Endothelial cell of umbilical vein (primary cell): Measurements from ENCODE around the gene ING1. TPM values are rescaled to one million over a fixed set of nuclear protein-coding genes. Genes with fewer than 3 reads are reported as not detected.

ENCODE experiments used
- BruUV-seq: library from RNA; stranded (reverse); fragments of 400-500 nt; replicated peaks from 2 replicates; lab custom pipeline; 2021; lab: Mats Ljungman, UMichigan
- CTCF ChIA-PET: fragments of 300-600, 350-600 bp; sonication (Branson Sonifier 250); formaldehyde crosslinking; loops from one replicate; lab custom pipeline; 2021; ENCODE audit warnings: antibody characterized with exemption, inconsistent platforms; lab: Charles Lee
- POLR2A ChIA-PET: fragments of 300-600, 350-600 bp; sonication (Branson Sonifier 250); formaldehyde crosslinking; loops from one replicate; lab custom pipeline; 2021; ENCODE audit warnings: antibody characterized with exemption, inconsistent platforms; lab: Charles Lee
- DNase-seq: peaks from one replicate; pipeline ENCODE4 v3.0.0-alpha.2; 2011; ENCODE audit warnings: low read depth, low spot score
- FAIRE-seq: peaks from 2 replicates; lab custom pipeline; 2011; peaks lifted over from hg19 to GRCh38; lab: Jason Lieb, UNC
- H2AFZ ChIP-seq: 2 replicates; pipeline ENCODE4 v1.6.0; 2012; ENCODE audit warnings: low read depth, low read length, control low read depth, inconsistent platforms
- H3K27ac ChIP-seq: 2 replicates; pipeline ENCODE4 v1.5.1; 2011; ENCODE audit warnings: low read depth, mild to moderate bottlenecking, control low read depth, low read length, moderate library complexity; ENCODE audit not compliant: insufficient read depth
- H3K27me3 ChIP-seq, 2 experiments: 2 replicates each; pipeline versions ENCODE4 v1.6.0 to v1.6.1; 2011; ENCODE audit warnings: low read length in 2 of 2, mixed read lengths in 1 of 2; ENCODE audit not compliant: control insufficient read depth in 2 of 2, insufficient read depth in 2 of 2
- H3K36me3 ChIP-seq, 2 experiments: 2 replicates in 1 of 2; 3 replicates in 1 of 2; pipeline ENCODE4 v1.5.1; 2011; ENCODE audit warnings: low read length in 2 of 2, mild to moderate bottlenecking in 1 of 2, moderate library complexity in 1 of 2; ENCODE audit not compliant: control insufficient read depth in 2 of 2, insufficient read depth in 2 of 2; ENCODE audit errors: extremely low read depth in 1 of 2
- H3K4me1 ChIP-seq: 3 replicates; pipeline ENCODE4 v1.5.1; 2011; ENCODE audit warnings: mild to moderate bottlenecking, low read length; ENCODE audit not compliant: control insufficient read depth, insufficient read depth; ENCODE audit errors: extremely low read depth
- H3K4me2 ChIP-seq: 2 replicates; pipeline ENCODE4 v1.6.1; 2011; ENCODE audit warnings: low read length, control low read depth, mixed read lengths; ENCODE audit not compliant: insufficient read depth
- H3K4me3 ChIP-seq, 3 experiments: fragments of 200-600 bp in 1 of 3; sonication (generic), shearing (Covaris generic) in 1 of 3; replicated peaks in 1 of 3; 2 replicates each; pipeline ENCODE4 v1.5.1; 2011 to 2016; ENCODE audit warnings: control low read depth in 3 of 3, low read length in 3 of 3, mild to moderate bottlenecking in 2 of 3, inconsistent platforms in 1 of 3, low read depth in 1 of 3, moderate library complexity in 1 of 3; ENCODE audit not compliant: insufficient read depth in 1 of 3
- H3K79me2 ChIP-seq: 2 replicates; pipeline ENCODE4 v1.6.0; 2012; ENCODE audit warnings: low read length, inconsistent platforms; ENCODE audit not compliant: control insufficient read depth, insufficient read depth
- H3K9ac ChIP-seq: replicated peaks from 2 replicates; pipeline ENCODE3; 2011; ENCODE audit warnings: low read length, control low read depth; ENCODE audit not compliant: insufficient read depth; ENCODE audit errors: extremely low read depth
- H3K9me1 ChIP-seq: replicated peaks from 3 replicates; pipeline ENCODE4 v1.6.0; 2011; ENCODE audit warnings: mild to moderate bottlenecking, low read length; ENCODE audit not compliant: control insufficient read depth, insufficient read depth; ENCODE audit errors: extremely low read depth
- H3K9me3 ChIP-seq: replicated peaks from 2 replicates; pipeline ENCODE4 v1.5.1; 2012; ENCODE audit warnings: low read length, inconsistent platforms; ENCODE audit not compliant: control insufficient read depth, insufficient read depth
- H4K20me1 ChIP-seq: replicated peaks from 2 replicates; pipeline ENCODE3; 2011; ENCODE audit warnings: mild to moderate bottlenecking, low read length; ENCODE audit not compliant: control insufficient read depth, insufficient read depth; ENCODE audit errors: extremely low read depth
- CTCF ChIP-seq, 2 donors: IDR thresholded peaks; 1 replicate in 1 of 2; 2 replicates in 1 of 2; pipeline ENCODE4 v1.5.1; 2011; ENCODE audit warnings: low read length in 2 of 2, mild to moderate bottlenecking in 2 of 2, moderate library complexity in 2 of 2, control low read depth in 1 of 2, inconsistent platforms in 1 of 2, low read depth in 1 of 2; ENCODE audit not compliant: insufficient read depth in 1 of 2; ENCODE audit errors: extremely low read depth in 1 of 2
- EZH2 ChIP-seq: IDR thresholded peaks from 2 replicates; pipeline ENCODE4 v1.6.1; 2012; ENCODE audit warnings: borderline replicate concordance, low read depth, mild to moderate bottlenecking, moderate library complexity, low read length, inconsistent platforms; ENCODE audit not compliant: severe bottlenecking
- FOS ChIP-seq: IDR thresholded peaks from 2 replicates; pipeline ENCODE4 v1.6.1; 2011; ENCODE audit warnings: mild to moderate bottlenecking, low read length, moderate library complexity, borderline replicate concordance; ENCODE audit not compliant: insufficient read depth
- GATA2 ChIP-seq: IDR thresholded peaks from 2 replicates; pipeline ENCODE4 v1.7.0; 2011; ENCODE audit warnings: low read depth, mild to moderate bottlenecking, moderate library complexity, mixed read lengths, low read length; ENCODE audit not compliant: insufficient read length, insufficient read depth
- JUN ChIP-seq: IDR thresholded peaks from 2 replicates; pipeline ENCODE4 v1.6.1; 2011; ENCODE audit warnings: borderline replicate concordance, low read depth; ENCODE audit not compliant: insufficient read length, insufficient read depth
- MAX ChIP-seq: IDR thresholded peaks from 2 replicates; pipeline ENCODE4 v1.6.1; 2011; ENCODE audit not compliant: insufficient read depth, insufficient read length
- MYC ChIP-seq: IDR thresholded peaks from one replicate; pipeline ENCODE4 v1.6.1; 2011; ENCODE audit warnings: mild to moderate bottlenecking, low read depth, low read length
- POLR2A ChIP-seq: IDR thresholded peaks from 2 replicates; pipeline ENCODE4 v1.6.1; 2012; ENCODE audit warnings: low read depth, mild to moderate bottlenecking, control low read depth, low read length
- POLR2AphosphoS5 ChIP-seq: IDR thresholded peaks from 2 replicates; pipeline ENCODE4 v1.6.1; 2012; ENCODE audit warnings: low read depth, mild to moderate bottlenecking, control low read depth, low read length, moderate library complexity; ENCODE audit not compliant: insufficient read depth
- dilution Hi-C: fragments of 300-500 bp; cut with MboI; formaldehyde crosslinking; loops from one replicate; pipeline ENCODE4 v1.15.0; 2019; ENCODE audit warnings: low sequenced_read_pairs; ENCODE audit not compliant: extremely low pct_ligation_motif_present
- intact Hi-C: fragments of 100-400 bp; cut with micrococcal nuclease; formaldehyde crosslinking; loops from one replicate; pipeline ENCODE4 v1.10.0; 2022
- polyA plus RNA-seq, 4 experiments: library from polyadenylated mRNA; depleted of rRNA in 3 of 4; stranded (reverse) in 3 of 4; unstranded in 1 of 4; fragments of >200 nt; gene quantifications; 2 replicates each; pipeline versions ENCODE4 v1.2.1 to v1.2.3, GENCODE V29; 2011 to 2012; ENCODE audit warnings: missing spikeins in 1 of 4
- total RNA-seq: library from RNA; stranded (reverse); gene quantifications from 2 replicates; pipeline ENCODE4 v1.2.3, GENCODE V29; 2021

ING1 gene
- total and polyA plus RNA-seq, 2 donors (not counting 3 experiments of a cell fraction or from before 2014, with no cell fraction given), result 10.4 to 10.9 TPM

- no peaks in the 10 kb centered on the region for H3K36me3 ChIP-seq
- FAIRE-seq, result peak; percentile 72
- H3K4me1 ChIP-seq, result peaks cover 10% of the 10 kb centered on the region
- no peaks in the 10 kb centered on the region for H3K9me1 ChIP-seq
- no peak overlapping the region for H3K27ac ChIP-seq
- BruUV-seq, result no TSS peak
- POLR2A ChIA-PET, result no interaction called here
- TF ChIP-seq POLR2AphosphoS5 (peak; percentile 39), MAX (no peak), FOS (peak; percentile 58), POLR2A (no peak), JUN (peak; percentile 24)
- no peak overlapping the region for H2AFZ ChIP-seq
- CTCF ChIA-PET, result no interaction called here
- no peaks in the 10 kb centered on the region for H3K9me3 ChIP-seq
- H4K20me1 ChIP-seq, result no peaks in the 10 kb centered on the region
- dilution Hi-C loops, result no loop called here
- H3K9ac ChIP-seq, result no peak overlapping the region
- peak overlapping the region; percentile 10 for H3K4me2 ChIP-seq
- intact Hi-C loops, result loop anchor here (2.0 kb wide), 1 partner anchor 56 kb away; no protein-coding TSS in a partner anchor
- peak; percentile 61 for DNase-seq
- H3K27me3 ChIP-seq, result peaks cover 0 to 2% of the 10 kb centered on the region in 2 experiments
- no peaks in the 10 kb centered on the region for H3K79me2 ChIP-seq
- H3K4me3 ChIP-seq, result no peak overlapping the region
Observed at GRCh38 chr13:110771194-110771593, 57.7 kb downstream of the ING1 start.

GRCh38 chr13:110772091-110772984, 58.8 kb downstream of the ING1 start:
- no peak overlapping the region for H3K4me3 ChIP-seq
- DNase-seq, result no peak
- ChIA-PET POLR2A (no interaction called here), CTCF (no interaction called here)
- FAIRE-seq, result no peak
- H3K9me1 ChIP-seq, result no peaks in the 10 kb centered on the region
- dilution Hi-C loops, result no loop called here
- H3K4me2 ChIP-seq, result no peak overlapping the region
- H3K4me1 ChIP-seq, result peaks cover 10% of the 10 kb centered on the region
- BruUV-seq, result no TSS peak
- H2AFZ ChIP-seq, result no peak overlapping the region
- no peak overlapping the region for H3K9ac ChIP-seq
- no peaks in the 10 kb centered on the region for H4K20me1 ChIP-seq
- no peaks in the 10 kb centered on the region for H3K36me3 ChIP-seq
- H3K27ac ChIP-seq, result no peak overlapping the region
- H3K79me2 ChIP-seq, result no peaks in the 10 kb centered on the region
- intact Hi-C loops, result no loop called here
- H3K27me3 ChIP-seq, result no peaks in the 10 kb centered on the region
- TF ChIP-seq POLR2AphosphoS5 (no peak), FOS (no peak), MAX (no peak), GATA2 (no peak), POLR2A (no peak), JUN (no peak), CTCF (IDR thresholded peaks at IDR 0.05; ENCODE audit: extremely low read depth in 1 of 2, insufficient read depth in 1 of 2, low read depth in 1 of 2, low read length in 2 of 2) (no peak), EZH2 (no peak), MYC (no peak)
- H3K9me3 ChIP-seq, result no peaks in the 10 kb centered on the region
